ENCODE data around the gene TFF2. TPM values are rescaled to one million over a fixed set of nuclear protein-coding genes. Genes with fewer than 3 reads are reported as not detected.

TFF2 gene
- polyA plus RNA-seq, 1 of the 3 experiments (the other 2 are of a cell fraction) = not detected

- TF ChIP-seq POLR2AphosphoS5 (IDR thresholded peaks at IDR 0.05; ENCODE audit: low read depth, low read length) (no peak), MAX (IDR thresholded peaks at IDR 0.05; ENCODE audit: low read depth) (no peak), USF1 (IDR thresholded peaks at IDR 0.05; ENCODE audit: borderline replicate concordance, low read depth) (no peak), ELF1 (IDR thresholded peaks at IDR 0.05) (no peak), FOXM1 (IDR thresholded peaks at IDR 0.05; ENCODE audit: low read depth) (no peak), FOXJ3 (CRISPR knock-in tag; IDR thresholded peaks at IDR 0.05) (no peak), IRF3 (IDR thresholded peaks at IDR 0.05; ENCODE audit: low read depth, low read length) (no peak), MEF2A (IDR thresholded peaks at IDR 0.05; ENCODE audit: borderline replicate concordance, low read depth) (no peak), TEAD4 (IDR thresholded peaks at IDR 0.05; ENCODE audit: borderline replicate concordance, insufficient read depth) (no peak), GABPA (IDR thresholded peaks at IDR 0.05; ENCODE audit: low read depth) (no peak), NFIC (IDR thresholded peaks at IDR 0.05; ENCODE audit: borderline replicate concordance) (no peak), CHD2 (IDR thresholded peaks at IDR 0.05; ENCODE audit: low read length, partially characterized antibody) (no peak)
- Histone ChIP-seq H4K20me1 (ENCODE audit: insufficient read depth) (no peaks in the 10 kb centered on the region), H3K9ac (no peak overlapping the region), H3K4me1 (ENCODE audit: control insufficient read depth in 1 of 2, insufficient read depth in 2 of 2, low read depth in 1 of 2, low read length in 1 of 2) (peaks cover 0 to 9% of the 10 kb centered on the region in 2 experiments; a peak in 1 of 4 replicates), H3K36me3 (replicated peaks in 1 of 2; ENCODE audit: control insufficient read depth in 1 of 2, insufficient read depth in 2 of 2, low read length in 1 of 2) (no peaks in the 10 kb centered on the region), H3K4me2 (no peak overlapping the region), H3K9me2 (no peaks in the 10 kb centered on the region), H3K27me3 (ENCODE audit: insufficient read depth) (no peaks in the 10 kb centered on the region), H3K4me3 (ENCODE audit: low read depth in 2 of 2, low read length in 1 of 2) (no peak overlapping the region), H2AFZ (ENCODE audit: low read depth) (no peak overlapping the region), H3F3A (replicated peaks; ENCODE audit: insufficient read depth) (no peaks in the 10 kb centered on the region), H3K79me2 (ENCODE audit: insufficient read depth) (no peaks in the 10 kb centered on the region), H3K9me3 (no peaks in the 10 kb centered on the region), H3K27ac (ENCODE audit: low read depth in 2 of 2, low read length in 1 of 2) (no peak overlapping the region)
- CTCF ChIA-PET = no interaction called here
- no peak for DNase-seq
- 48% methylated on average over 7 of the region's 7 CpGs for WGBS (ENCODE audit: low lambda C conversion rate)
- POLR2A ChIA-PET = no interaction called here
Measured at GRCh38 chr21:42300045-42300583, 50.7 kb downstream of the TFF2 start.

GRCh38 chr21:42299324-42300044, 51.3 kb downstream of the TFF2 start:
- 56% methylated on average over 15 of the region's 20 CpGs for WGBS (ENCODE audit: low lambda C conversion rate)
- no peak overlapping the region for H3K27ac ChIP-seq (ENCODE audit: low read depth in 2 of 2, low read length in 1 of 2)
- no peak overlapping the region for H3K4me3 ChIP-seq (ENCODE audit: low read depth in 2 of 2, low read length in 1 of 2)
- H3K9me3 ChIP-seq = no peaks in the 10 kb centered on the region
- no peak for TF ChIP-seq EP300 (IDR thresholded peaks at IDR 0.05; ENCODE audit: borderline replicate concordance in 1 of 2, low read depth in 1 of 2, low read length in 1 of 2)
- no peak for TF ChIP-seq POLR2AphosphoS5 (IDR thresholded peaks at IDR 0.05; ENCODE audit: low read depth, low read length)
- no peak for TF ChIP-seq PBX3 (IDR thresholded peaks at IDR 0.05)
- no peak for TF ChIP-seq MAX (IDR thresholded peaks at IDR 0.05; ENCODE audit: low read depth)
- no peak for TF ChIP-seq GATA2 (CRISPR knock-in tag; IDR thresholded peaks at IDR 0.05)
- no peak for TF ChIP-seq FOXM1 (IDR thresholded peaks at IDR 0.05; ENCODE audit: low read depth)
- no peak for TF ChIP-seq USF1 (IDR thresholded peaks at IDR 0.05; ENCODE audit: borderline replicate concordance, low read depth)
- no peak for TF ChIP-seq NFIC (IDR thresholded peaks at IDR 0.05; ENCODE audit: borderline replicate concordance)
- TF ChIP-seq MXI1 (IDR thresholded peaks at IDR 0.05; ENCODE audit: low read depth, low read length) = no peak
- H3K4me2 ChIP-seq = no peak overlapping the region
- no peaks in the 10 kb centered on the region for H3F3A ChIP-seq (replicated peaks; ENCODE audit: insufficient read depth)
- no peaks in the 10 kb centered on the region for H4K20me1 ChIP-seq (ENCODE audit: insufficient read depth)
- ChIA-PET CTCF (no interaction called here), POLR2A (no interaction called here)
- no peaks in the 10 kb centered on the region for H3K79me2 ChIP-seq (ENCODE audit: insufficient read depth)
- no peaks in the 10 kb centered on the region for H3K27me3 ChIP-seq (ENCODE audit: insufficient read depth)
- H3K9me2 ChIP-seq = no peaks in the 10 kb centered on the region
- H2AFZ ChIP-seq (ENCODE audit: low read depth) = no peak overlapping the region
- H3K9ac ChIP-seq = no peak overlapping the region
- H3K36me3 ChIP-seq (replicated peaks in 1 of 2; ENCODE audit: control insufficient read depth in 1 of 2, insufficient read depth in 2 of 2, low read length in 1 of 2) = no peaks in the 10 kb centered on the region
- peaks cover 0 to 9% of the 10 kb centered on the region in 2 experiments; a peak in 1 of 4 replicates for H3K4me1 ChIP-seq (ENCODE audit: control insufficient read depth in 1 of 2, insufficient read depth in 2 of 2, low read depth in 1 of 2, low read length in 1 of 2)
- DNase-seq = no peak

All from SK-N-SH (cell line).